ENCODE measurements around the gene MRO. TPM values are rescaled to one million over a fixed set of nuclear protein-coding genes. Genes with fewer than 3 reads are reported as not detected.

The MRO gene
- not detected in 2 replicates for total RNA-seq

GRCh38 chr18:50819728-50820378 lies at the start of gene MRO:
Gene MRO (minus strand): TSS chr18:50820016. CDS start chr18:50809400, 10,616 bp downstream.

Other genes with a start within 250 kb of the MRO start
- gene ME2, start 59.1 kb upstream of the MRO start, total RNA-seq: 55.0 and 56.1 TPM in 2 replicates
- 4.5 and 5.8 TPM in 2 replicates for gene ELAC1, start 148.0 kb upstream of the MRO start, total RNA-seq
- 49.0 and 54.0 TPM in 2 replicates for gene SMAD4, start 210.2 kb upstream of the MRO start, total RNA-seq

Measured in hair follicular keratinocyte (primary cell).